CD14-positive monocyte (primary cell): ENCODE results near the gene TMED10. TPM values are rescaled to one million over a fixed set of nuclear protein-coding genes. Genes with fewer than 3 reads are reported as not detected.

Experiments used
- DNase-seq, 3 donors: peaks; one replicate each; pipeline ENCODE4 v3.0.0-alpha.2; 2011 to 2022
- H2AFZ ChIP-seq: 2 replicates; pipeline ENCODE4 v1.6.0; 2012; ENCODE audit warnings: mild to moderate bottlenecking, low read depth, low read length, inconsistent platforms; ENCODE audit not compliant: insufficient read depth, poor library complexity, severe bottlenecking
- H3K27ac ChIP-seq, 2 donors: 1 replicate in 1 of 2; 2 replicates in 1 of 2; pipeline ENCODE4 v1.5.1; 2012 to 2013; ENCODE audit warnings: low read length in 2 of 2, control low read depth in 1 of 2, inconsistent platforms in 1 of 2, low read depth in 1 of 2, mild to moderate bottlenecking in 1 of 2
- H3K27me3 ChIP-seq, 2 donors: one replicate each; pipeline versions ENCODE4 v1.6.0 to v1.6.1; 2011 to 2013; ENCODE audit warnings: low read length in 2 of 2; ENCODE audit not compliant: control insufficient read depth in 2 of 2, insufficient read depth in 2 of 2
- H3K36me3 ChIP-seq, 2 donors: replicated peaks in 1 of 2; 1 replicate in 1 of 2; 2 replicates in 1 of 2; pipeline versions ENCODE4 v1.5.1 to v1.6.1; 2012 to 2013; ENCODE audit warnings: low read length in 2 of 2, control low read depth in 1 of 2, inconsistent platforms in 1 of 2, mild to moderate bottlenecking in 1 of 2; ENCODE audit not compliant: insufficient read depth in 2 of 2, control insufficient read depth in 1 of 2
- H3K4me1 ChIP-seq, 2 donors: 1 replicate in 1 of 2; 2 replicates in 1 of 2; pipeline versions ENCODE4 v1.5.1 to v1.6.1; 2012 to 2013; ENCODE audit warnings: low read length in 2 of 2, control low read depth in 1 of 2, inconsistent platforms in 1 of 2, mild to moderate bottlenecking in 1 of 2, moderate library complexity in 1 of 2; ENCODE audit not compliant: insufficient read depth in 2 of 2, control insufficient read depth in 1 of 2
- H3K4me2 ChIP-seq: replicated peaks from 2 replicates; pipeline ENCODE3; 2012; ENCODE audit warnings: low read length, moderate library complexity, mild to moderate bottlenecking; ENCODE audit not compliant: poor library complexity, severe bottlenecking; ENCODE audit errors: extremely low read depth
- H3K4me3 ChIP-seq, 3 experiments: fragments of 200-600 bp in 1 of 3; sonication (generic) in 1 of 3; replicated peaks in 1 of 3; 1 replicate in 2 of 3; 2 replicates in 1 of 3; pipeline ENCODE4 v1.5.1; 2011 to 2013; ENCODE audit warnings: low read length in 3 of 3, mild to moderate bottlenecking in 3 of 3, control low read depth in 2 of 3, low read depth in 2 of 3, inconsistent platforms in 1 of 3, moderate library complexity in 1 of 3
- H3K79me2 ChIP-seq: 2 replicates; pipeline ENCODE4 v1.6.0; 2012; ENCODE audit warnings: mild to moderate bottlenecking, control low read depth, inconsistent platforms, low read length, moderate library complexity; ENCODE audit not compliant: insufficient read depth
- H3K9ac ChIP-seq: 2 replicates; pipeline ENCODE4 v1.6.0; 2017; ENCODE audit warnings: low read length, mild to moderate bottlenecking; ENCODE audit not compliant: insufficient read depth, poor library complexity, severe bottlenecking
- H3K9me3 ChIP-seq, 2 donors: replicated peaks in 1 of 2; 1 replicate in 1 of 2; 2 replicates in 1 of 2; pipeline versions ENCODE4 v1.5.1 to v1.6.1; 2012 to 2013; ENCODE audit warnings: low read length in 2 of 2, control low read depth in 1 of 2; ENCODE audit not compliant: control insufficient read depth in 1 of 2, insufficient read depth in 1 of 2
- H4K20me1 ChIP-seq: 2 replicates; pipeline ENCODE4 v1.6.0; 2012; ENCODE audit warnings: mild to moderate bottlenecking, low read length, control low read depth, moderate library complexity; ENCODE audit not compliant: insufficient read depth
- H3K27ac Mint-ChIP-seq, 7 donors: one replicate each; pipeline ENCODE4 v1.8.0; 2020; ENCODE audit warnings: mild to moderate bottlenecking in 7 of 7, mixed read lengths in 7 of 7, moderate library complexity in 6 of 7, inconsistent platforms in 2 of 7
- H3K27me3 Mint-ChIP-seq, 3 donors: one replicate each; pipeline ENCODE4 v1.8.0; 2021 to 2022; ENCODE audit warnings: low read depth in 3 of 3, mild to moderate bottlenecking in 3 of 3, mixed read lengths in 3 of 3, moderate library complexity in 3 of 3, inconsistent platforms in 1 of 3
- H3K36me3 Mint-ChIP-seq, 2 donors: one replicate each; pipeline ENCODE4 v1.8.0; 2020; ENCODE audit warnings: mixed read lengths in 2 of 2, inconsistent platforms in 1 of 2, mild to moderate bottlenecking in 1 of 2
- H3K4me1 Mint-ChIP-seq: one replicate; pipeline ENCODE4 v1.8.0; 2020; ENCODE audit warnings: mild to moderate bottlenecking, mixed read lengths
- H3K4me3 Mint-ChIP-seq, 2 donors: one replicate each; pipeline ENCODE4 v1.8.0; 2020; ENCODE audit warnings: mild to moderate bottlenecking in 2 of 2, mixed read lengths in 2 of 2, moderate library complexity in 1 of 2
- H3K9me3 Mint-ChIP-seq, 7 donors: one replicate each; pipeline ENCODE4 v1.8.0; 2020 to 2022; ENCODE audit warnings: mixed read lengths in 7 of 7, mild to moderate bottlenecking in 6 of 7, moderate library complexity in 6 of 7, inconsistent platforms in 2 of 7
- CTCF ChIP-seq: fragments of 200-600 bp; IDR thresholded peaks from one replicate; pipeline ENCODE4 v1.8.0; 2022; ENCODE audit warnings: antibody characterized with exemption, mild to moderate bottlenecking
- WGBS: methylation state at CpG from one replicate; pipeline ENCODE4 v1.1.5; 2013; ENCODE audit warnings: missing lambda C conversion rate; ENCODE audit not compliant: insufficient coverage; 5-methylcytosine and 5-hydroxymethylcytosine counted together
- intact Hi-C, 2 donors: fragments of 100-400 bp; cut with micrococcal nuclease; formaldehyde crosslinking; loops; one replicate each; pipeline versions ENCODE4 v1.15.0 to v1.15.1; 2023
- polyA plus RNA-seq, 3 donors: library from polyadenylated mRNA; depleted of rRNA in 1 of 3; unstranded in 2 of 3; stranded (reverse) in 1 of 3; fragments of 300-500 nt in 2 of 3; fragments of >200 nt in 1 of 3; fragmentation: Illumina TruSeq in 2 of 3; gene quantifications; 1 replicate in 2 of 3; 2 replicates in 1 of 3; pipeline ENCODE4 v1.2.3, GENCODE V29; 2012 to 2021

The TMED10 gene
- polyA plus RNA-seq, 3 donors = 98.5 to 243 (median 233) TPM

DNA sequence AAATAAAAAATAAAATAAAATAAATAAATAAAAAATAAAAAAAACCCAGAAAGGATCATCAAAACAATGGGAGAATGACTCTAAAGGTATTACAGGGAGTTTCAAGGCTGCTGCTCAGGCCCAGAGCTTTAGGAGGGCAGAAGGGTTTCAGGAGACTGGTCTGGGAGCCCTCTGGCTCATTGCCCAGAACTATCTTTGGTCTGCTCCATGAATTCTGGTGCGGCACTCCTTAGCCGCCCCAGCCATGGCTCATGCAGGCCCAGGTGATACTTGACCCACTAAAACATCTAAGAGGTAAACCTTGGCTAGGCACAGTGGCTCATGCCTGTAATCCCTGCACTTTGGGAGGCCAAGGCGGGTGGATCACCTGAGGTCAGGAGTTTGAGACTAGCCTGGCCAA, 14.7 kb upstream of the TMED10 start:
- Mint-ChIP-seq H3K27me3 (peaks cover 0 to 1% (median 0%) of the 10 kb centered on the region in 3 donors), H3K4me1 (peaks cover 40% of the 10 kb centered on the region), H3K36me3 (peaks cover 0 to 8% of the 10 kb centered on the region in 2 donors), H3K4me3 (no peak overlapping the region), H3K9me3 (peaks cover 0 to 7% (median 0%) of the 10 kb centered on the region in 7 donors), H3K27ac (peak overlapping the region in 1 of 7 donors; percentile 4)
- TF ChIP-seq CTCF = no peak
- WGBS = 100% methylated on average over 3 of the region's 3 CpGs
- no peak overlapping the region for H3K4me3 ChIP-seq
- intact Hi-C loops = no loop called here
- peaks cover 38 to 48% of the 10 kb centered on the region in 2 donors for H3K4me1 ChIP-seq
- no peak overlapping the region for H2AFZ ChIP-seq
- no peaks in the 10 kb centered on the region for H3K27me3 ChIP-seq
- DNase-seq = no peak
- no peak overlapping the region for H3K27ac ChIP-seq
- H3K4me2 ChIP-seq = no peak overlapping the region
- no peaks in the 10 kb centered on the region for H3K36me3 ChIP-seq
- no peaks in the 10 kb centered on the region for H3K79me2 ChIP-seq
- no peaks in the 10 kb centered on the region for H3K9me3 ChIP-seq
- H3K9ac ChIP-seq = no peak overlapping the region
- H4K20me1 ChIP-seq = no peaks in the 10 kb centered on the region

GRCh38 chr14:75190023-75190422, 13.6 kb upstream of the TMED10 start:
- Histone ChIP-seq H3K36me3 (no peaks in the 10 kb centered on the region), H3K4me3 (no peak overlapping the region), H3K4me1 (peaks cover 43 to 55% of the 10 kb centered on the region in 2 donors), H3K27ac (no peak overlapping the region), H4K20me1 (no peaks in the 10 kb centered on the region), H3K79me2 (no peaks in the 10 kb centered on the region), H2AFZ (no peak overlapping the region), H3K4me2 (no peak overlapping the region), H3K9ac (no peak overlapping the region), H3K9me3 (no peaks in the 10 kb centered on the region), H3K27me3 (no peaks in the 10 kb centered on the region)
- DNase-seq = no peak
- TF ChIP-seq CTCF = no peak
- peaks cover 47% of the 10 kb centered on the region for H3K4me1 Mint-ChIP-seq
- intact Hi-C loops = no loop called here
- peak overlapping the region in 3 of 7 donors; percentile 30 to 94 (median 57) for H3K27ac Mint-ChIP-seq
- H3K36me3 Mint-ChIP-seq = peaks cover 0 to 9% of the 10 kb centered on the region in 2 donors
- no peaks in the 10 kb centered on the region for H3K27me3 Mint-ChIP-seq
- peaks cover 0 to 7% (median 0%) of the 10 kb centered on the region in 7 donors for H3K9me3 Mint-ChIP-seq
- 97% methylated on average over 4 of the region's 4 CpGs for WGBS
- H3K4me3 Mint-ChIP-seq = no peak overlapping the region
